HEK293T (cell line): ENCODE results near the gene RTRAF.

Experiments used
- ARNT ChIP-seq: fragments of 450-650 bp; IDR thresholded peaks from 2 replicates; pipeline ENCODE4 v1.6.1; 2017; ENCODE audit warnings: mild to moderate bottlenecking
- FOXA1 ChIP-seq: fragments of 450-650 bp; IDR thresholded peaks from 2 replicates; pipeline ENCODE4 v1.6.1; 2016; ENCODE audit warnings: mild to moderate bottlenecking
- SP1 ChIP-seq: fragments of 450-650 bp; IDR thresholded peaks from 2 replicates; pipeline ENCODE4 v1.6.1; 2017
- ZNF384 ChIP-seq: fragments of 450-650 bp; IDR thresholded peaks from 2 replicates; pipeline ENCODE4 v1.6.1; 2016

GRCh38 chr14:51977075-51977474, 12.3 kb upstream of the RTRAF start:
- no peak for TF ChIP-seq ZNF384
- no peak for TF ChIP-seq ARNT
- no peak for TF ChIP-seq FOXA1
- no peak for TF ChIP-seq SP1
